DLD1 (cell line): ENCODE data around the gene CMIP.

Source experiments
- in situ Hi-C: cut with HindIII; loops from 2 replicates; pipeline ENCODE4 v1.10.0; 2017; ENCODE audit warnings: low sequenced_read_pairs

The CMIP gene

DNA sequence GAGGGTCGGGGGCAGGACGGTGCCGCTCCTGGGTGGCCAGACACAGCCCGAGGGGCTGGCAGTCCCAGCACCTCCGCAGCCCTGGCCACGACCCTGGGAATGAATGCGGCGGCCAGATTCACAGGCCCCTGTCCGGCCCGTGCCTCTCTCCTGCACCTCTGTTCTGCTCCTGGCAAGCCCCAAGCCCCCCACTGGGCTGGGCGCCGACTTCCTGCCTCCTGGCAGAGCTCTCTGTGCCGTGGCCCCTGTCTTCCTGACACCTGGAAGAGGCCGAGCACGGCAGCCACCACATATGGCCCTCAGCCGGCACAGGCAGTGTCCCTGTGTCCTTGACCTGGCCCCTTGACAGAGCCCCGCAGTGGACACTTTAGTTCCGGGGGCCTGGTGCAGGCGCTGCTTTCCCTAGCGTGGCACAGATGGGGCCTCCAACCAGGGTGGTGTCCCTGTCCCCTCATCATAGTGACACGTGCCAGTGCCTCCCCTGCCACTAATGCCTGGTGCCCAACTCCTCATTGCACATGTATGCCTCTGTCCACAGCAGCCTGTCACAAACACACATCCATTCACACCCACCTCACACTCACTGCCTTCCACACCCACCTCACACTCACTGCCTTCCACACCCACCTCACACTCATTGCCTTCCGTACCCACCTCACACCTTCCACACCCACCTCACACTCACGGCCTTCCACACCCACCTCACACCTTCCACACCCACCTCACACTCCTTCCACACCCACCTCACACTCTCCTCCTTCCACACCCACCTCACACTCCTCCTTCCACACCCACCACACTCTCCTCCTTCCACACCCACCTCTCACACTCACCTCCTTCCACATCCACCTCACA, 223.9 kb downstream of the CMIP start:
- in situ Hi-C loops = no loop called here

DNA sequence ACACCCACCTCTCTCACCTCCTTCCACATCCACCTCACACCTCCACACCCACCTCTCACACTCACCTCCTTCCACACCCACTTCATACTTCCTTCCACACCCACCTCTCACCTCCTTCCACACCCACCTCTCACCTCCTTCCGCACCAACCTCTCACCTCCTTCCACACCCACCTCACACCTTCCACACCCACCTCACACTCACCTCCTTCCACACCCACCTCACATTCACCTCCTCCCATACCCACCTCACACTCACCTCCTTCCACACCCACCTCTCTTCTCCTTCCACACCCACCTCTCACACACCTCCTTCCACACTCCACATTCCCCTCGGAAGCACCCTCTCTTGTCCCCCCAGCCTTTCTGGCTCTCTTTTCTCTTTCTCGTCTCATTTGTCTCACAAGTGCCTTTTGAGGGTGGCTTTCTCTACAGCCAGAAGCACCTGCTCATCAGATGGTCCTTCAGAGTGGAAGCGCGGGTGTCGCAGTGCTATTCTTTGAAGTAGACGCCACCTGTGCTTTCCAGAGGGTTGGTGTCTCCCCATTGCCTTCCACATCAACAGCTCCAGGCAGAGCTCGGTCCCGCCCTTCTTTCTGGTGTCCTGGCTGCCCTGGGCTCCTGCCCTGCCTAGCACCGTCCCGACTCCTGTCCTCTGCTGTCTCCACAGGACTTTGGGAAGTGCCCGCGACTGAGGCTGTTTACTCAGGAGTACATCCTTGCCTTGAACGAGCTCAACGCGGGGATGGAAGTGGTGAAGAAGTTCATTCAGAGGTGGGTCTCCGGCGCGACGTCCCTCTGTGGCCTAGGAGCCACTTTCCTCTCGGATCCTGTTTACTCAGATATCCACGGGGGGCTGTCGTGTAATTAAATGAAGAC, 225.1 kb downstream of the CMIP start:
- in situ Hi-C loops = no loop called here

DNA sequence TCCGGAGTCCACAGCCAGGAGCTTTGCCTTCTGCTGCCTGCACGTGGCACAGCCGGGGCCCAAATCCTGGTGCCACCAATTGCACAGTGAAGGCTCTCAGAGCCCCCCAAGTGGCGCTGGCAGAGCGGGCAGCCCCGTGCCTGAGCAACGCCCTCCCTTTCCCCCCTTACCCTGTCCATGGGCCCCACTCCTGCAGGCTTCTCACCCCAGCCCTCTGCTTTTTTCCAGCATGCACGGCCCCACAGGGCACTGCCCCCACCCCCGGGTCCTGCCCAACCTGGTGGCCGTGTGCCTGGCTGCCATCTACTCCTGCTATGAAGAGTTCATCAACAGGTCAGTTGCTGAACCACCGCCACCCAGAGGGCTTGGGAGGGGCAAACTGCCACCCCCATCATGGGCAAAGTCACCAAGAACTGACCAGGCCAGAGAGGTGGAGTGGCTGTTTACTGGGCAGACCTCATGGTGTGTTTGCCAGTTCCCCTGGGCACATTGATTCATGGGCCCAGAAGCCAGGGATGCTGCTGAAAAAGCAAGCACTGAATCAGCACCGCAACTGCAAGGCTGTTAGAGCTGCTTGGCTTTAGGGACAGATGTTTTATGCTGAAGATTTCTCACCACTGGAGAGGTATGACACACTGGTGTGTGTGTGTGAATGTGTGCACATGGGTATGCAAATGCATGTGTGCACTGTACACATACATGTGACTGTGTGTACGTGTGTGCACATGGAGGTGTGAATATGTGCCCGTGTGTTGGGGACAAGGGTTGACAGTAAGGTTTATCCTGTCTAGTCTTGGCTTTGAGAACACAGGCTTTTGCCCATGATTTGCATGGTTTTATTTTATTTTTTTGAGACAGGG, 227.4 kb downstream of the CMIP start:
- in situ Hi-C loops = no loop called here

DNA sequence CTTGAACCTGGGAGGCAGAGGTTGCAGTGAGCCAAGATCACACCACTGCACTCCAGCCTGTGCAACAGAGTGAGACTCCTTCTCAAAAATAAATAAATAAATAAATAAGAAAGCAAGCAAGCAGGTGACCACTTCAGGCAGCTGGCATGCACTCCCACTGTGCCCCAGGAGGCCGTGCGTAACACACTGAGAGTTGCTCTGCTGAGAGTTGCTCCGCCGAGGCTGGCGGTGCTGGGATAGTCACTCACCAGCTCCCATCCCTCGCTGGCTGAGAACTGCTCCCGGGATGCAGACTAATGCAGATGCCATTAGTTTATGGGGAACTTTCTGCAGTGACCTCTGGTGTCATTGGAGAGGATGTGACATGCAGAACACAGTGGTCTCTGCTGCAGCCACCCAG, 228.8 kb downstream of the CMIP start:
- in situ Hi-C loops = no loop called here

DNA sequence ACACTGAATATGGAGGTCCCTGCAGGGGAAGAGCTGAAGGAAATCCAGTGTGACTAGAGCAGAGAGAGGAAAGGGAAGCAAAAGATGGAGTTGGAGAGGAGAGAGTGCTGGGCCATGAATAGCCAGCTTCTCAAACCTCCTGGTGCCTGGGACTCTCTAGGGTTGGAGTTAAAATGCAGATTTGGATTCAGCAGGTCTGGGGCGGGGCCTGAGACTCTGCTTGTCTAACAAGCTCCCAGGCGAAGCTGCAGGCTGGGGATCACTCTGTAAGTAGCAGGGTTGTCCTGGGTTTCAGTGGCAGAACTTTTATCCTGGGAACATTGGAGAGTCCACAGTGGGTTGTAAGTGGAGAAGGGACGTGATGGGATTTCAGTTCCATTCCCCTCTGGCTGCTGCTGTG, 231.1 kb downstream of the CMIP start:
- in situ Hi-C loops = no loop called here

DNA sequence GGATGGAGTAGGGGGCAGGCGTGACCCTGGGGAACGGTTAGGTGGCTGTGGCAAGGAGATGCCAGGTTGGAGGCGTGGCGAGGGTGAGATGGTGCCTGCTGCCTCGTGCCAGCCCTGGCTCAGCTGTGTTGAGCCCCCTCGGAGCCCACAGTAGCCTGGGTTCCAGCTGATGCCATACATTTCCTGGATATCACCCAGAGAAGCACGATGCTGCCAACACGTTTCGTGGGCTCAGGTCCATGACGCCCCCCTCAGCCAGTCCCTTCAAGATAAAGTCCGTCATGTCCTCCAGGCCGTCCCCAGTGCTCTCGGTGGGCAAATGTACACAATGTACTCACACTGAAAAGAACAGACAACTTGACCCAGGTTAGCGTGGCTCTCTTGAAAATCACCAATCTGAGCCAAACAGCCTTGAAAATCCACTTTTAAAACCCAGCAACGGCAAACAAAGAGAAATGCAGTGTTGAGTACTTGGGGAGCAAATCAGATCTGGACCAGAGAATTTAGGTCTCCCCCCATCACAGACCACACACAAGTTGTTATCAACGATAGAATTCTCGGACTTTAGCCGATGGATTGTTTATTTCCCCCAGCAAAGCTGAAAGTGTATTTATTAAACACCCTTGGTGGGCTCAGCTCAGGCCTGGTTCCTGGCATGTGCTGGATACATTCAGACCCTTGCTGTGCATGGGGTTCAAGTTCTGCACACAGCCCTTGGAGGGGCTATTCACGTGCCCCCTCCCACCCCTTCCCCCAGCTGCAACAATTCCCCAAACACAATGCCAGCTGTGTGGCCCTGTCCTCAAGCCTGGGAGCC, 231.7 kb downstream of the CMIP start:
- in situ Hi-C loops = no loop called here

DNA sequence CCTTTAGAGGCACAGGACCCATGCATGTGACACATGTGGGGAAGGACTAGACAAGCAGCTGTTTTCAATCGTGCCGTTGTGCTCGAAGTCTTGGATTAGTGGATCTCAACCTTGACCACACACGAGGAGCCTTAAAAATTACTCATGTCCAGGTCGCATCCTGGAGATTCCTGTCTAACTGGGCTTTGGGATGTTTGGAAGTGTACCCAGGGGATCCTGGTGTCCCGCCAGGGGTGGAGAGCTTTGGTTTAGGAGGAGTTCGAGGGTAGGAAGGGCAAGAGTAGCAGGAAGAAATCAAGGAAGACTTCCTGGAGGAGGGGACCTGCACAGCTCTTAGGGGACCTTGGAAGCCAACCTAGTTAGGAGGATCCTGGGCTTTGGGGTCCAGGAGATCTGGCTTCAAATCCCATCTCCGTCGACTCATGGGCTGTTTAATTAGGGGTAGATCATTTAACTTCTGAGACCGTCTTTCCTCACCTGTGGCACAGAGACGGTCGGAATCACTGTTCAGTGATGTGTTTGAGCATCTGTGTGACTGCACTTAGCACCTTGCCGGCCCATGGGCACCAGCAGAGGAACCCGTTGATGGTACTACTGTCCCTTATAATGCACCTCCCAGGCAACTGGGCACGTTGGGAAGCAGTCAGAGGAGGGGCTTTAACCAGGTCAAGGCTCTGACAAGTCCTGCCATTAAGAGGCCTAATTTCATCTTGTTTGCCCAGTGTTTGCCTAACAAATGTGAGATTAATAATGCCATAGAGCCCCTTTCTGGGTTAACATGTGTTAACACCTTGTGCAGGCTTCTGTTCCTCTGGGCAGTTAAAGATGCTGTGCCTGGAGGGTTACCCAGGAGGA, 232.5 kb downstream of the CMIP start:
- in situ Hi-C loops = no loop called here

DNA sequence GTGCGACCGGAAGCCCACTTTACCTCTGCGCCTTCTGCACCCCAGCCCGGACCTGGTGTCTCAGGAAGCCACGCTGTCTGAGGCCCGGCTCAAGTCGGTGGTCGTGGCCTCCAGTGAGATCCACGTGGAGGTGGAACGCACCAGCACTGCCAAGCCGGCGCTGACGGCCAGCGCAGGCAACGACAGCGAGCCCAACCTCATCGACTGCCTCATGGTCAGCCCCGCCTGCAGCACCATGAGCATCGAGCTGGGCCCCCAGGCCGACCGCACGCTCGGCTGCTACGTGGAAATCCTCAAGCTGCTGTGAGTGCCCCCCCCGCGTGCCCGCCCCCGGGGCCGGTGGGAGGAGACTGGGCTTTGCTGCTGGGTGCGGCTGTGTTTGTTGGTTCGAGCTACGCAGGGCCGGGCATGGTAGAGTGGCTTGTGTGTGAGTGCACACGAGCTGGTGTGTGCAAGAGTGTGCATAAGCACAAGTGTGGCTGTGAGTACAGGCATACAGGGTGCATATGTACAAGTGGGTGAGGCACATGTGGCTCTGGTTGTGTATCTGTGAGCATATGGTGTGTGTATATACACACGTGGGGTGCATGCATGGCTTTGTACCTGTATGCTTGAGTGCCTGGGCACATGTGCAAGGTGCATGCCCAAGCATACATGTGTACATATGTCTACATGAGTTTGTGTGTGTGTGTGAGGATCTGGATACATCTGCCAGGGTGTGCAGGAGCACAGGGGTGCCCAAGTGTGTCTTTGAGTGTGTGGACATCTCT, 233.9 kb downstream of the CMIP start:
- in situ Hi-C loops = no loop called here

DNA sequence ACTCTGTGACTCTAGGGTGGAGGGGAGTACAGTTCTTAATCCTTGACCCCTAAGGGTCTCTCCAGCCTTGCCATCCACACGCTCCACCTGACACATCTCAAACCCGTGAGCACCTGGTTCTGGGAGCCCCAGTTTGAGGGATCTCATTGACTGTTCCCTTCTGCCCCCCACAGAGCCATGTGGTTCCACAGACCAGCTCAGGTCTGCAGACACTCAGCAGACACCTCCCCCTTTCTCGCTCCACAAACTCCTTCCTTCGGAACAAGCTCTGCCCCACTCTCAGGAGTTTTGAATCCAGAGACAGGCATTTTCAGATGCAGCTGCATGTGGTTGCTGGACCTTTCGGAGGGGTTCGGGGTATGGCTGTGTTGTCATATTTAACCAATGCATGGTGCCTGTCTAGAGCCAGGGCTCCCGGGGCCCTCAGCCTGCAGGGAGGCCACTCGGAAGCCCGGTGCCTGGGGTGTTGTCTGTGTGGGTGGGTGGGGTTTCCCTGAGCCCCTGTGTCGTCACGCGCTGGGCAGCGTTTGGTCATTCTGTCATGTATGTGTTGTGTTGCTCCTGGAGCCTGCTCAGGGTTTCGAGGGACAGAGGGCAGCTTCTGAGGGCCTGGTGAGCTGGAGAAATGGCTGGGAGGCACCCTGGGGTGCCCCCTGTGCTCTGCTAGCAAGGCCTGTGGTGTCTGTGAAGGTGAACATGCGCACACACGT, 235.3 kb downstream of the CMIP start:
- in situ Hi-C loops = no loop called here

DNA sequence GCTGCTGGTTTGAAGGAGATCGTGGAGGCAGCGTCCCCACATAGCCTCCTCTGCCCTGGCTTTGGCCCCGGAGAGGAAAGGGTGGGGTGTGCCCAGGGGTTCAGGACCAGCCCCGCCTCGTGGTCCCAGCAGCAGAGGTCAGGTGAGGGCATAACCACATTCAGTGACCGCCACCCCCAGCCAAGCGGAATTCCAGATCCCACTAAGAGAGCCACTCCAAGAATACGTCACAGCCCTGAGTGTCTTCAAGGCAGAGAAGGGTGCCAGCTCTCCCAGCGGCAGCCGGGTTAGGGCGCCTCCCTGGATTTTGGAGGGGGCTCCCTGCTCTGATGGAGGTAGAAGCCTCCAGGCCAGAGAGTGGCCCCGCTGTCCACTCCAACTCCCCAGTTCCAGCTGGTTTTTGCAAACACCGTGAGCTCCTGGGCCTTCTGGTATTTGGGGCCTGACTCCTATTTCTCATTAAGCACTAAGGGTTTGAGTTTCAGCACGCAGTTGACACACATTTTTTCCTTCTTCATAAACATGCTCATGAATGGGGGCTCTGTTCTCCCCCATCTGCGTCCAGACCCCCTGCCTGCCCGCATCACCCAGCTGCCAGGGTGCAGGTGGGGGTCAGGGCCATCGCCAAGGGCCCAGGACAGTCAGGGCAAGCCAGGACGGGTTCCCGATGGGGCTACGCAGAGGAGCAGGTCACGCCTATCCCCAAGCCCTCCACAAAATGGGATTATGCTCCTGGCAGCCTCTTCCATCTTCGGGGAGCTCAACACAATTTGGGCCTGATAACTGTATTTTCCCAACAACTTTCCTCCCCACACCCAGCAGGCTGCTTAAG, 236.1 kb downstream of the CMIP start:
- in situ Hi-C loops = no loop called here

DNA sequence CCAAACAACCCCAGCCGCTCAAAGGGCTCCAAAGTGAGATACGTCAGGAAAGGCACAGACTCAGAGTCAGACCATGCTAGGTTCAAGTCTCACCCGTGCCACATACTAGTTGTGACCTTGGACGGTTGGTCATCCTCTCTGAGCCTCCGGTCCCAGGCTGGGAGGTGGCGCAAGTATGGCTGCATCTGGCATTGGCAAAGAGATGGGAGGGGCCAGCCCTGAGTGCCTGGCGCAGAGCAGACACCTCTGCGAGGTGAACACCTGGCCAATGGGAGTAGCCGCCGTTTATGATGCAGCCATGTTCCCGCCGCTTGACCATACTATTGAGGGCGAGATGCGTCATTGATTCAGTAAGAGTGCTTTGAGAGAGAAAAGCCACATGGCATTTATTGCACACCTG, 236.7 kb downstream of the CMIP start:
- in situ Hi-C loops = no loop called here

DNA sequence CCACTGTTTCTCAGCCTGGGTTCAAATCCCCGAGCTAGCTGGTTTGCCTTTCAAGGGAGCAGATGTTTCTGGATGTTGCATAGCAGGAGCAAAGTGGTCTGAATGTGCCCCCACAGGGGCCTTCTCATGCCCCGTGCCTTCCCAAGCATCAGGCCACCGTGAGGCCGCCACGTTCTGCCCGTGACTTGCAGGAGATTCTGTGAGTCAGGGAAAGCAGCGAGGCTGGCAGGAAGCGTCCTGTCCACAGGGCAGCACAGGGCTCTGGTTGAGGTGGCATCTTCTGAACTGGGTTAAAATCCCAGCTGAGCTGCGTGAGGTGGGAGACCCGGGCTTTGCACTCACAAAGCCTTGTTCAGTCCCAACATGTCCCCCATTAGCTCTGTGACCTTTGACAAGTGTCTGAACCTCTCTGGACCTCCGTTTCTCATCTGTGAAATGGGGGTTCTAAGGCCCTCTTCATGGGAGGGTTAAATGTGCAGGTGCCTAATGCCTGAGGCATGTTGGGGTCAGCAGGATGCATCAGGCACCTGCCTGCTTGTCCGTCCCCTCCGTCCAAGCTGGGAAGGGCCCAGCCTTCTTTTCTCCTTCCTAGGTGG, 239.7 kb downstream of the CMIP start:
- in situ Hi-C loops = no loop called here

DNA sequence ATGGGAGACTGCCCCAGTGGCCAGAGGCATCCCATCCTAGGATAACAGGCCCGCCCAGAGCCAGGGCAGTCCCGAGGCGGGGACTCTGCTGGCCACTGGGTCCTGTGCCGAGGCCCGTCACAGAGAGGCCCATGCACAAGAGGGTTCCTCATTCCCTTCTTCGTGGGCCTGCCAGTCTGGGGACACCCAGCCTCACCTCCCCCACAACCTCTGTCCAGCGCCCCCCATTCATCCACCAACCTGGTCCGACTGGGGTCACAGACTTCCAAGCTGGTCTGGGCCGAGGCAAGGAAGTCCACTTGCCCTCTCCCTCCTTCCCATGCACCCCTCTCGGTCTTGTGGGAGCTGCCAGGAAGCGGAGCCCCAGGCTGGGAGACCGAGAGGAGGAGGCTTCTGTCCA, 240.3 kb downstream of the CMIP start:
- in situ Hi-C loops = no loop called here

DNA sequence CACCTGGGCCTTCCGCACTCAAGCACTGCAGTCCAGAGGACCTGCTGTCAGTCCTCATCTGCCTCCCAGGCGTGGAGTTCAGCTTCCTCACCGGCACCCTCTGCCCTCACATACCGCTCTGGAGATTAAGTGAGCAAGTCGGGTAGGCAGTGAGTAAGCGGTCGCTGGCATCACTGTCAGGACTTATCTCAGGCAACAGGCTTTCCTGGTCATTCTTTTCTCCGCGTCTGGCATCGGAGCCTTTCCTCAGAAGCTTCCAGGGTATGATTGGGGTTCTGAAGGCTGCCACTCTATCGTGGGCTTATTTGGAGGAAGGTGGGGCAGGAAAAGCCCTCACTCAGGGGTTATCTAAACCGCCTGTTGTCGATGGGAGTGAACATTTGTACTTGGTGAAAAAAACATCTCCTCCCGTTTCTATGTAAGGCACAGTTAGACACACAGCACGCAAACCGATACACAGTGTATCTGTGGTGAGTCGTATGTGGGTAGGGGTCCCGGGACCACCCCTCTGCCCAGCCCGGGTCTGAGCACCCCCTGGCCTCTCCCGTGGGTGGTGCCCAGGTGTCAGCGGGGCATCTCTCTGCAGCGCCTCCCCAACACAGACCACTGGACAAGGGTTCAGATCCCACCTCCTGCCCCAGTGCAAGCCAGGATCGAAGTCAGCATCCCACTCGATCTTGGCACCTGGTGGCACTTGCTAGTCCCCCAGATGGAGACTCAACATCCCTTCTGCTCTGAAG, 242.0 kb downstream of the CMIP start:
- in situ Hi-C loops = no loop called here

DNA sequence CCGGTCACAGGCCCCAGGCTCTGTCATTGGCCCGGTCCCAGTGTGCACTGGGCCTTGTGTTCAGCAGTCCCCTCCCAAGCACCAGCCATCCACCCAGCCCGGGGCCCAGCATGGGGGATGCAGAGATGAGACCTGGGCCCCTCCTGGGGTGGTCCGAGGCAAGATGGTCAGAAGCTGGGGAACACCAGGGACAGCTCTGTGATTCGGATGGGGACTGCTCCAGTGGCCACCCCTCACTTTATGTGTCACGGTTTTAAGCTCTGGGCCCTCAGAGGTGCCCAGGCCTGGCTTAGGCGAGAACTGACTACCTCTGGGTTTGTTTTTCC, 242.5 kb downstream of the CMIP start:
- in situ Hi-C loops = no loop called here

DNA sequence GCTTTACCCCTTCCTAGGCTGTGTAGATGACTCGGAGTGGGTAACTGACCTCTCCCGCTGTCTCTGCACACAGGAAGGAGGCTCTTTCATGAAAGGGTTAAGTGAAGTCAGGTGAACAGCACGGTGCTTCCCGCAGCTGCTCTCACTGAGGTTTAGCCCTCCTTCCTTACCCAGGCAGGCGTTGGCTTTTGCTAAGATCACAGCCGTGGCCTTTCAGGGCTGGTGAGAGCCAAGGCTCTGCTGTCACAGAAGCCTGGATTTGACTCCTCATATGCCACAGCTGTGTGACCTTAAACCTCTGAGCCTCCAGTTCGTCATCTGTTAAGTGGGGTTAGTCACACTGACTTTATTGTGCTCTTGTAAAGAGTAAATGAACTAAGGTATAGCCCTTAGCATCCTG, 243.6 kb downstream of the CMIP start:
- in situ Hi-C loops = no loop called here
